HEK293T (cell line): ENCODE data around the gene KLK8.

ENCODE experiments used
- ARNT ChIP-seq: fragments of 450-650 bp; IDR thresholded peaks from 2 replicates; pipeline ENCODE4 v1.6.1; 2017; ENCODE audit warnings: mild to moderate bottlenecking
- BHLHE40 ChIP-seq: fragments of 450-650 bp; IDR thresholded peaks from 2 replicates; pipeline ENCODE4 v1.6.1; 2016; ENCODE audit warnings: mild to moderate bottlenecking, moderate library complexity, borderline replicate concordance
- CTBP1 ChIP-seq: fragments of 450-650 bp; IDR thresholded peaks from 2 replicates; pipeline ENCODE4 v1.6.1; 2016; ENCODE audit warnings: borderline replicate concordance
- ELF4 ChIP-seq: fragments of 450-650 bp; IDR thresholded peaks from 2 replicates; pipeline ENCODE4 v1.6.1; 2017; ENCODE audit warnings: antibody characterized with exemption
- FOXA1 ChIP-seq: fragments of 450-650 bp; IDR thresholded peaks from 2 replicates; pipeline ENCODE4 v1.6.1; 2016; ENCODE audit warnings: mild to moderate bottlenecking
- FOXK2 ChIP-seq: fragments of 450-650 bp; IDR thresholded peaks from 2 replicates; pipeline ENCODE4 v1.6.1; 2016; ENCODE audit warnings: mild to moderate bottlenecking
- FOXM1 ChIP-seq: fragments of 450-650 bp; IDR thresholded peaks from 2 replicates; pipeline ENCODE4 v1.6.1; 2017; ENCODE audit warnings: mild to moderate bottlenecking, borderline replicate concordance
- L3MBTL2 ChIP-seq: fragments of 450-650 bp; conservative IDR thresholded peaks from 2 replicates; pipeline ENCODE4 v1.6.1; 2016; ENCODE audit warnings: mild to moderate bottlenecking
- LEF1 ChIP-seq: fragments of 450-650 bp; IDR thresholded peaks from 2 replicates; pipeline ENCODE4 v1.6.1; 2017; ENCODE audit warnings: mild to moderate bottlenecking, borderline replicate concordance
- NFRKB ChIP-seq: fragments of 450-650 bp; IDR thresholded peaks from 2 replicates; pipeline ENCODE4 v1.6.1; 2016; ENCODE audit warnings: mild to moderate bottlenecking, moderate library complexity
- SP1 ChIP-seq: fragments of 450-650 bp; IDR thresholded peaks from 2 replicates; pipeline ENCODE4 v1.6.1; 2017
- SUZ12 ChIP-seq: fragments of 450-650 bp; IDR thresholded peaks from 2 replicates; pipeline ENCODE4 v1.6.1; 2016; ENCODE audit warnings: mild to moderate bottlenecking
- TARDBP ChIP-seq: fragments of 450-650 bp; IDR thresholded peaks from 2 replicates; pipeline ENCODE4 v1.6.1; 2016
- TF ChIP-seq, protein P1 (sequence below): fragments of 450-650 bp; IDR thresholded peaks from 2 replicates; pipeline ENCODE4 v1.6.1; 2016

DNA sequence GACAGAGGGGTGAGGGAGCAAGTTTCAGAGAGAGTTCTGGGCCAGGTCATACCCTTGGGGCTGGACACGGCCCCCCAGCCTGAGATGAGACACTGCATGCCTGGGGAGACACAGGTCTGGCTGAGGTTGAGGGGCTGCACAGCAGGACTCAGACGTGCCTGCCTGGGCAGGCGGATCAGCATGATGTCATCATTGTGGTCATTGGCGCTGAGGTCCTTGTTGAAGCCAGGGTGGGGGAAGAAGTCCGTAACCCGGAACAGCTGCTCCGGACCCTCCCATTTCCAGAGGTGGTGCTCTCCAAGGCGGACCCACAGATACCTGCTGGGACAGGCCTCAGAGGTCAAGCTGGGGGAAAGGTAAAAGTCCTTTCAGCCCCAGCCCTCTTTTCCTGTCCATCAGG lies 5.0 kb upstream of the KLK8 start:
- no peak for TF ChIP-seq BHLHE40
- no peak for TF ChIP-seq FOXM1
- TF ChIP-seq, protein P1, sequence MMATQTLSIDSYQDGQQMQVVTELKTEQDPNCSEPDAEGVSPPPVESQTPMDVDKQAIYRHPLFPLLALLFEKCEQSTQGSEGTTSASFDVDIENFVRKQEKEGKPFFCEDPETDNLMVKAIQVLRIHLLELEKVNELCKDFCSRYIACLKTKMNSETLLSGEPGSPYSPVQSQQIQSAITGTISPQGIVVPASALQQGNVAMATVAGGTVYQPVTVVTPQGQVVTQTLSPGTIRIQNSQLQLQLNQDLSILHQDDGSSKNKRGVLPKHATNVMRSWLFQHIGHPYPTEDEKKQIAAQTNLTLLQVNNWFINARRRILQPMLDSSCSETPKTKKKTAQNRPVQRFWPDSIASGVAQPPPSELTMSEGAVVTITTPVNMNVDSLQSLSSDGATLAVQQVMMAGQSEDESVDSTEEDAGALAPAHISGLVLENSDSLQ, result no peak
- TF ChIP-seq FOXK2, result no peak
- TF ChIP-seq TARDBP, result no peak
- no peak for TF ChIP-seq NFRKB
- no peak for TF ChIP-seq FOXA1
- no peak for TF ChIP-seq LEF1
- no peak for TF ChIP-seq SP1
- no peak for TF ChIP-seq L3MBTL2
- TF ChIP-seq CTBP1, result no peak
- TF ChIP-seq ARNT, result no peak
- TF ChIP-seq ELF4, result no peak
- TF ChIP-seq SUZ12, result no peak
